ENCODE data around the gene OCA2. TPM values are rescaled to one million over a fixed set of nuclear protein-coding genes. Genes with fewer than 3 reads are reported as not detected.

The OCA2 gene
- total and polyA plus RNA-seq, 2 of the 8 experiments (the other 6 are each of a cell fraction or from before 2014, with no cell fraction given): 0.20 TPM

GRCh38 chr15:27770769-27771554, 328.2 kb downstream of the OCA2 start (continued):
- no peak for TF ChIP-seq E2F6 (IDR thresholded peaks at IDR 0.05)
- TF ChIP-seq SP2 (IDR thresholded peaks at IDR 0.05; ENCODE audit: low read length): no peak
- TF ChIP-seq RAD21 (IDR thresholded peaks at IDR 0.05 in 1 of 2, conservative IDR thresholded peaks at IDR 0.05 in 1 of 2; ENCODE audit: low read depth in 2 of 2, low read length in 2 of 2): no peak

Data from H1 (cell line).